ENCODE measurements around the gene PPP2R2C. TPM values are rescaled to one million over a fixed set of nuclear protein-coding genes. Genes with fewer than 3 reads are reported as not detected.

The PPP2R2C gene
- total and polyA plus RNA-seq, 2 experiments from 2014 or later, result 1.3 to 9.2 TPM

- TF ChIP-seq ZNF462 (CRISPR knock-in tag; IDR thresholded peaks at IDR 0.05) (no peak), STAT1 (IDR thresholded peaks at IDR 0.05; ENCODE audit: unreplicated experiment) (no peak)
These were observed 190.7 kb downstream of the PPP2R2C start (continued) for GRCh38 chr4:6281436-6282313.

- H3K4me1 ChIP-seq (ENCODE audit: insufficient read depth), result no peaks in the 10 kb centered on the region
- no peak overlapping the region for H3K27ac ChIP-seq (ENCODE audit: low read depth)
- H3K36me3 Mint-ChIP-seq (ENCODE audit: low read depth), result no peaks in the 10 kb centered on the region
- H3K27me3 Mint-ChIP-seq (ENCODE audit: insufficient read depth, low read depth, poor library complexity), result peaks cover 7% of the 10 kb centered on the region
- no peak overlapping the region for H3K4me3 ChIP-seq
- H3K4me2 ChIP-seq, result no peak overlapping the region
- H3K4me3 Mint-ChIP-seq, result no peak overlapping the region
- no peaks in the 10 kb centered on the region; the same call in 2 of the 3 replicates for H3K4me1 Mint-ChIP-seq
- H3F3A ChIP-seq (replicated peaks; ENCODE audit: low read depth), result no peaks in the 10 kb centered on the region
- DNase-seq (ENCODE audit: low spot score) (no peak), ATAC-seq (peak; percentile 61)
- no peaks in the 10 kb centered on the region; the same call in 1 of the 2 replicates for H3K79me2 ChIP-seq (replicated peaks; ENCODE audit: insufficient read depth)
- H3K9me3 Mint-ChIP-seq, result no peaks in the 10 kb centered on the region; the same call in 2 of the 3 replicates
- no peaks in the 10 kb centered on the region for H3K27me3 ChIP-seq (ENCODE audit: insufficient read depth)
- no peak overlapping the region for H2AFZ ChIP-seq
- H3K27ac Mint-ChIP-seq, result no peak overlapping the region
- H3K9me2 ChIP-seq (ENCODE audit: insufficient read depth), result no peaks in the 10 kb centered on the region
- H3K36me3 ChIP-seq (ENCODE audit: insufficient read depth), result no peaks in the 10 kb centered on the region
- 0 out of 2 replicates have a peak, but pooled peaks cover 4% of the 10 kb centered on the region for H4K20me1 ChIP-seq (replicated peaks; ENCODE audit: insufficient read depth)
- TF ChIP-seq JUNB (IDR thresholded peaks at IDR 0.05; ENCODE audit: unreplicated experiment) (no peak), ZNF114 (CRISPR knock-in tag; IDR thresholded peaks at IDR 0.05) (no peak), ZNF331 (CRISPR knock-in tag; IDR thresholded peaks at IDR 0.05; ENCODE audit: low read depth) (no peak), STAT1 (IDR thresholded peaks at IDR 0.05; ENCODE audit: unreplicated experiment) (no peak), CTCF (conservative IDR thresholded peaks at IDR 0.05; ENCODE audit: low read depth in 2 of 2) (no peak), REST (IDR thresholded peaks at IDR 0.05; ENCODE audit: unreplicated experiment) (no peak)
- TF ChIP-seq, protein P1, sequence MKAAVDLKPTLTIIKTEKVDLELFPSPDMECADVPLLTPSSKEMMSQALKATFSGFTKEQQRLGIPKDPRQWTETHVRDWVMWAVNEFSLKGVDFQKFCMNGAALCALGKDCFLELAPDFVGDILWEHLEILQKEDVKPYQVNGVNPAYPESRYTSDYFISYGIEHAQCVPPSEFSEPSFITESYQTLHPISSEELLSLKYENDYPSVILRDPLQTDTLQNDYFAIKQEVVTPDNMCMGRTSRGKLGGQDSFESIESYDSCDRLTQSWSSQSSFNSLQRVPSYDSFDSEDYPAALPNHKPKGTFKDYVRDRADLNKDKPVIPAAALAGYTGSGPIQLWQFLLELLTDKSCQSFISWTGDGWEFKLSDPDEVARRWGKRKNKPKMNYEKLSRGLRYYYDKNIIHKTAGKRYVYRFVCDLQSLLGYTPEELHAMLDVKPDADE (IDR thresholded peaks at IDR 0.05), result no peak
These were observed 191.9 kb downstream of the PPP2R2C start for GRCh38 chr4:6280365-6280996.

All from GM23338 (cell line).